ENCODE results near the gene C1orf56. TPM values are rescaled to one million over a fixed set of nuclear protein-coding genes. Genes with fewer than 3 reads are reported as not detected.
"Not testable (repeated sequence)": the region's sequence is repeated elsewhere in the genome, so short reads cannot be mapped to it uniquely, and the experiment has no call there.

Gene C1orf56
- total RNA-seq, 1 donor from 2014 or later, result 8.6 TPM

GRCh38 chr1:151085953-151086559 is 38.5 kb downstream of the C1orf56 start:
- Mint-ChIP-seq H3K27ac (no peak overlapping the region), H3K4me3 (no peak overlapping the region), H3K9me3 (no peaks in the 10 kb centered on the region), H3K4me1 (ENCODE audit: unreplicated experiment) (no peaks in the 10 kb centered on the region), H3K36me3 (no peaks in the 10 kb centered on the region), H3K27me3 (no peaks in the 10 kb centered on the region)
- DNase-seq (ENCODE audit: extremely low spot score, unreplicated experiment), result no peak
- no peak for TF ChIP-seq CTCF (conservative IDR thresholded peaks at IDR 0.05)

- not testable (repeated sequence) for H3K4me3 Mint-ChIP-seq; H3K4me1 Mint-ChIP-seq (ENCODE audit: unreplicated experiment); H3K27me3 Mint-ChIP-seq; H3K36me3 Mint-ChIP-seq; DNase-seq (ENCODE audit: extremely low spot score, unreplicated experiment); H3K27ac Mint-ChIP-seq; H3K9me3 Mint-ChIP-seq
These were observed 49.9 kb downstream of the C1orf56 start for GRCh38 chr1:151097426-151097825.

DNA sequence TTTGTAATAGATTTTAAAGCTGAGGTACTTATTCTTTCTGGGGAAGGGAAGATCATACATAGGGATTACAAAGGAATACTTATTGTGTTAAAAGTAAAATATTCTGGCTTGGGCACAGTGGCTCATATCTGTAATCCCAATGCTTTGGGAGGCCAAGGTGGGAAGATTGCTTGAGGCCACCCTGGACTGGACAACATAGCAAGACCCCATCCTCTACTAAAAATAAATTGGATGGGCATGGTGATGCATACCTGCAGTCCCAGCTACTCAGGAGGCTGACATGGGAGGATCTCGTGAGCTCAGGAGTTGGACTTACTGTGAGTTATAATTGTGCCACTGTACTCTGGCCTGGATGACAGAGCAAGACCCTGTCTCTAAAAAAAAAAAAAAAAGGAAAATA is 50.6 kb downstream of the C1orf56 start:
- Mint-ChIP-seq H3K9me3 (no peaks in the 10 kb centered on the region), H3K27ac (no peak overlapping the region), H3K36me3 (no peaks in the 10 kb centered on the region), H3K4me3 (no peak overlapping the region), H3K27me3 (no peaks in the 10 kb centered on the region), H3K4me1 (ENCODE audit: unreplicated experiment) (no peaks in the 10 kb centered on the region)
- no peak for DNase-seq (ENCODE audit: extremely low spot score, unreplicated experiment)
- TF ChIP-seq CTCF (conservative IDR thresholded peaks at IDR 0.05), result no peak

Other genes starting within 250 kb of the C1orf56 start
- 4.1 and 16.7 TPM in 2 replicates for gene CTSK, start 239.5 kb upstream of the C1orf56 start, total RNA-seq (ENCODE audit: low replicate concordance)
- 30.1 and 36.1 TPM in 2 replicates for gene ARNT, start 171.2 kb upstream of the C1orf56 start, total RNA-seq (ENCODE audit: low replicate concordance)
- gene CTXND2, start 160.6 kb upstream of the C1orf56 start, total RNA-seq (ENCODE audit: low replicate concordance), result not detected in 2 replicates
- gene SETDB1, start 121.4 kb upstream of the C1orf56 start, total RNA-seq (ENCODE audit: low replicate concordance), result 53.5 and 73.8 TPM in 2 replicates
- 129 and 181 TPM in 2 replicates for gene CERS2, start 72.9 kb upstream of the C1orf56 start, total RNA-seq (ENCODE audit: low replicate concordance)
- 5.8 and 9.5 TPM in 2 replicates for gene ANXA9, start 65.5 kb upstream of the C1orf56 start, total RNA-seq (ENCODE audit: low replicate concordance)
- gene MINDY1, start 40.8 kb upstream of the C1orf56 start, total RNA-seq (ENCODE audit: low replicate concordance), result 28.5 and 38.8 TPM in 2 replicates
- gene PRUNE1, start 39.3 kb upstream of the C1orf56 start, total RNA-seq (ENCODE audit: low replicate concordance), result 16.3 and 20.4 TPM in 2 replicates
- 27.7 and 70.3 TPM in 2 replicates for gene BNIPL, start 11.2 kb upstream of the C1orf56 start, total RNA-seq (ENCODE audit: low replicate concordance)
- 109 and 176 TPM in 2 replicates for gene CDC42SE1, start 11.9 kb downstream of the C1orf56 start, total RNA-seq (ENCODE audit: low replicate concordance)
- gene MLLT11, start 12.6 kb downstream of the C1orf56 start, total RNA-seq (ENCODE audit: low replicate concordance), result 9.0 and 17.0 TPM in 2 replicates
- gene GABPB2, start 23.0 kb downstream of the C1orf56 start, total RNA-seq (ENCODE audit: low replicate concordance), result 13.6 and 14.3 TPM in 2 replicates
- gene SEMA6C, start 98.9 kb downstream of the C1orf56 start, total RNA-seq (ENCODE audit: low replicate concordance), result 10.6 and 37.1 TPM in 2 replicates
- gene TNFAIP8L2, start 108.9 kb downstream of the C1orf56 start, total RNA-seq (ENCODE audit: low replicate concordance), result not detected in 2 replicates
- gene LYSMD1, start 118.2 kb downstream of the C1orf56 start, total RNA-seq (ENCODE audit: low replicate concordance), result 8.9 and 12.3 TPM in 2 replicates
- 39.3 and 42.1 TPM in 2 replicates for gene SCNM1, start 118.4 kb downstream of the C1orf56 start, total RNA-seq (ENCODE audit: low replicate concordance)
- 1.9 TPM in 2 replicates for gene TMOD4, start 128.2 kb downstream of the C1orf56 start, total RNA-seq (ENCODE audit: low replicate concordance)
- 95.8 and 97.4 TPM in 2 replicates for gene VPS72, start 142.4 kb downstream of the C1orf56 start, total RNA-seq (ENCODE audit: low replicate concordance)
- 69.8 and 77.3 TPM in 2 replicates for gene PIP5K1A, start 150.8 kb downstream of the C1orf56 start, total RNA-seq (ENCODE audit: low replicate concordance)
- gene PSMD4, start 207.0 kb downstream of the C1orf56 start, total RNA-seq (ENCODE audit: low replicate concordance), result 146 and 170 TPM in 2 replicates
- 29.6 and 31.7 TPM in 2 replicates for gene ZNF687, start 234.5 kb downstream of the C1orf56 start, total RNA-seq (ENCODE audit: low replicate concordance)

Measured in type B pancreatic cell (in vitro differentiated cells).